Activated CD4-positive, alpha-beta T cell treated with anti-CD3 and anti-CD28 coated beads, Interleukin-2, amount 50 U/mL, for 4 hours (primary cell): ENCODE results near the gene GMEB2.
"Not testable (repeated sequence)": the region's sequence is repeated elsewhere in the genome, so short reads cannot be mapped to it uniquely, and the experiment has no call there.

Experiments used
- DNase-seq, 2 experiments: peaks; one replicate each; pipeline ENCODE4 v3.0.0-alpha.2; 2020

The GMEB2 gene

DNA sequence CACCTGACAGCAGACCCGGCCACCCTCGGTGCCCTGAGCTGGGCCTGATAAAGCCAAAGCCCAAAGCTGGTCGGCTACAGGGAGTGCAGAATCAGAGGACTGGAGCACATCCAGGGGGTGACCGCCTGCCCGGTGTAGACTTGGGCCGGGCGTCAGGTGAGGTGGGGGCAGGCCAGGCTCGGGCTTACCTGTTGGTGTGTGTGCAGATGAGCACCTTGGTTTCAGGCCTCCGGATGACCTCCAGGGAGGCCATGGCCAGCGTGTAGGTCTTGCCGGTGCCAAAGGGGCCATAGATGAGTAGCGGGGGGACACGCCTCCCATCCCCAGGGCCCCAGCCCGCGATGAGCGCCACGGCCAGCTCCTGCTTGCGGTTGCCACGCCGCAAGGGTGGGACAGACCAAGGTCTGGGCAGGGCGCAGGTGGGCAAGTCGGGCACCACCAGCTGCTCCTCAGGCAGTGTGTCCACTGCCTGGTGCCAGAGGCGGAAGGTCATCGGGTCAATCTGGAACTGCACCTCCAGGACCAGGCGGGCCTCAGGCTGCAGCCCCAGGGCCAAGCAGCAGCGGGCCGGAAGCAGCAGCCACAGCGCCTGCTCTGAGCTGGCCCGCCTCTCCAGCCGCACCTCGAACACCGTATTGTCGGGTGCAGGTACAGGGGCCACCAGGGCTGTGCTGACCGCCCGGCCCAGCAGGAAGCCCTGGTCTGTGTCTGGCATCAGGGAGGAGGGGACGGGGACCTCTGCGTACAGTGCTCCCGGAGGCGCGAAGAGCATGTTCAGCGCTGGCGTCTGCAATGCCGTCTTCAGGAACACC, 58.5 kb downstream of the GMEB2 start:
- no peak for DNase-seq

DNA sequence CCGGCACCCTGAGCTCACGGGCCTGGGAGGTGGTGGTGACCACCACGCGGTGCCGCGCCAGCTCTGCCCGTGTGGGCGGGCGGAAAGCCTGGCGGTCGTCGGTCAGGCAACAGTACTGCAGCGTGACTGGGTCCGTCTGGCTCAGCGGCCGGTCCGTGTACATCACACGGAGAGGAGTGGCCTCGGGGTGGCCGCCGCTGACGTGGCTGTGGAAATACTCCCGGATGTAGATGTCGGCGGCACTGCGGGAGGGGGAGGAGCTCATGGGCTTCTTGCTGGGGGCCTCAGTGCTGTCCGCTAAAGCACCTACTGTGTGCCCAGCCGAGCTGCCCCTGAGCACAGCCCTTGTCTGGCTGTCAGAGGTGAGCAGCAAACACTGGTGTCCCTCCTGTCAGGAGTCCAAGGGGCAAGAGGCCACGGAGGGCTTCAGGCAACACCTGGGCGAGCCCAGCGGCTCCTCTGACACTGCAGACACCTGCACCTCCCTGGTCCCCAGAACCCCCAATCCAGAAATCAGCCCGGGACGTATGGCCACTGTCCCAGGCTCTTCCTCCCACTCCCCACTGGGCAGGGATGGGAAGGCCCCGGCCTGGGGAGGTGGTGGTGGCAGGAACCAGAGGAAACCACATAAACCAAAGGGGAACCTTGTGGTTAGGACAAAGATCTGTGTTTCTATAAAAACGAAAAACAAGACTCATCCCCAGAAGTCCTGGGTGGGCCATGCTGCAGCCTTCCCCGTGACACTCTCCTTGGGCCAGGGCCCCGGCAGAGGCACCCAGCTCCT, 59.3 kb downstream of the GMEB2 start:
- DNase-seq: peak in 1 of 2 experiments; percentile 37

- DNase-seq: no peak
These were observed 59.8 kb downstream of the GMEB2 start for GRCh38 chr20:63567136-63567385.

GRCh38 chr20:63566395-63567135, 60.3 kb downstream of the GMEB2 start:
- DNase-seq: no peak

DNA sequence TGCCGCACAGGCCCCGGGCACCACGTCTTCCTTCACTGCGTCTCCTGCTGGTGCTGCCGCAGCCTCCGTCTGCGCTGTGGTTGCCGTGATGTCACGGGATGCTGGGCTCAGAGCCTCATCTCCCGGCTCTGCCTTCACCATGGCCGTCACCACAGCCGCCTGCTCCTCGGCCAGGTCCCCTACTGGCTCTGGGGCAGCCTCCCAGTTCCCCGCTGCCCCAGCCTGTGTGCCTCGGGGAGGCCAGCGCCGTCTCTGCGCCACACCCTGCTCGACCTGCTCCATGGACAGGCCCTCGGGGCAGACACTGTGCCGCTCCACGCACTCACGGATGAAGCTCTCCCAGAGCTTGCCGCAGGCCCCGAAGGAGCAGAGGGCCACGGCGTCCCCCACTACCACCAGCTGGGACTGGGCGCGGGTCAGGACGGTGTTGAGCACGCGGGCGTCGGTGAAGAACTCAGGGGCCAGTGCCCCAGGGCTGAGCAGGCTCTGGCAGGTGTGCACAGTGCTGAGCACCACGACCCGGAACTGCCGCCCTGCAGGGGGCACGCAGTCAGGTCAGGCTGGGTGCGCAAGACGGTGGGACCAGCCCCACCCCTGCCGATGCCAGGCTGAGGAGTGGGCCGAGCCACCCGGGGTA, 61.1 kb downstream of the GMEB2 start:
- DNase-seq: no peak

DNA sequence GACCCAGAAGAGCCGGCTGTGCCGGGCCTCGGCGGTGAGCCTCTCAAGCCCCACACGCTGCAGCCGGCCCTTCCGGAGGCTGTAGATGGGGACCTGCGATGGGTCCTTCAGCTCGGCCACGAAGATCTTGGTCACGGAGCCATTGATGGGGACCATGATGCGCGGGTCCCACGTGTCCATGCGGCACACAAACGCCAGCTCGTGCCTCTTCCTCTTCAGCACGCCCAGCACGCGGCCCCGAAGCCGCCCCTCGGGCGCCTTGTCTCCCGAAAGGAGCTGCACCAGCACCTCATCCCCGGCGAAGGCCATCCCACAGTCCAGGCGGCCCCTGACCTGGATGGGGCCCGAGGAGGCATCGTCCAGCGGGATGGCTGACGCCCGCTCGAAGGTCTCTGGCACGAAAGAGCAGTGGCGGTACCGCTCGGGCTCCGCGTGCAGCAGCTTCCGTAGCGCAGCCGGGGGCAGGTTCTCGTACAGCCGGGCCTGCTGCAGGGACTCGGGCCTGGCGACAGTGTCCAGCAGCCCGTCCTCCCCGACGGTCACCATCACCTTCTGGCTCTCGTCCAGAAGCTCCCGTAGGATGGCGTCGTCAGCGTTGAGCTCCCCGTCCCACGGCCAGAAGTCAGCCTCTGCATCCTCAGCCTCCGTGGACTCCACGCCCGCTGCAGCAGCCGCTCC, 61.7 kb downstream of the GMEB2 start:
- no peak for DNase-seq

DNA sequence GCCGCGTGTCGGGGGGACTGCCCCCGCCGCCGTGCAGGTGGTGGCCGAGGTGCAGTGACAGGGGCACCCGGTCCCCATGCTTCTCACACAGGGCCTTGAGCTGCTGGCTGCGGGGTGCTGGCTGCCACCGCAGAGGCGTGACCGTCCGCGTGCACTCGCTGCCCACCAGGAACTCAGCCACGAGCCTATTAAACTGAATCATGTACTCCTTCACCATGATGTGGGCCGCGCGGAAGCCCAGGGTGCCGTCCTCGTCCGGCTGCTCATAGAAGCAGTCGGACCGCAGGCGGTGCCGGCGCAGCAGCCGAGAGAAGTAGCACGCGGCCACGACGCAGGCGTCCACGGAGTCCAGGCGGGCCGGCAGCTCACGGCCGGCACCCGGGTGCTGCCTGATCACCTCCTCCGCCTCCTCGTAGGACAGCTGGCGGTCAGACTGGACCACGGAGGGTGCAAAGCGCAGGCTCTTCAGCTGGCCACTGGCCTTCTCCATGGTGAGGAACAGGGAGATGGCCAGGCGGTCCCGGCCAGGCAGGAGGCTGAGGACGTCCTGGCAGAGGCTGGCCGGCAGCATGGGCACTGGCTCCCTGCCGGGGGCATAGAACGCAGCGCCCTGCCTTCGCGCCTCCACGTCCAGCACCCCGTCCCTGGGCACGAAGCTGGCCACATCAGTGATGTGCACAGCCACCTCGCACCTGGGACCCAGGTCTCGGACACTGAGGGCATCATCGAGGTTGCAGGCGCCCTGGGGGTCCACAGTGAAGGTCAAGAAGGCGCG, 62.7 kb downstream of the GMEB2 start:
- DNase-seq: no peak

DNA sequence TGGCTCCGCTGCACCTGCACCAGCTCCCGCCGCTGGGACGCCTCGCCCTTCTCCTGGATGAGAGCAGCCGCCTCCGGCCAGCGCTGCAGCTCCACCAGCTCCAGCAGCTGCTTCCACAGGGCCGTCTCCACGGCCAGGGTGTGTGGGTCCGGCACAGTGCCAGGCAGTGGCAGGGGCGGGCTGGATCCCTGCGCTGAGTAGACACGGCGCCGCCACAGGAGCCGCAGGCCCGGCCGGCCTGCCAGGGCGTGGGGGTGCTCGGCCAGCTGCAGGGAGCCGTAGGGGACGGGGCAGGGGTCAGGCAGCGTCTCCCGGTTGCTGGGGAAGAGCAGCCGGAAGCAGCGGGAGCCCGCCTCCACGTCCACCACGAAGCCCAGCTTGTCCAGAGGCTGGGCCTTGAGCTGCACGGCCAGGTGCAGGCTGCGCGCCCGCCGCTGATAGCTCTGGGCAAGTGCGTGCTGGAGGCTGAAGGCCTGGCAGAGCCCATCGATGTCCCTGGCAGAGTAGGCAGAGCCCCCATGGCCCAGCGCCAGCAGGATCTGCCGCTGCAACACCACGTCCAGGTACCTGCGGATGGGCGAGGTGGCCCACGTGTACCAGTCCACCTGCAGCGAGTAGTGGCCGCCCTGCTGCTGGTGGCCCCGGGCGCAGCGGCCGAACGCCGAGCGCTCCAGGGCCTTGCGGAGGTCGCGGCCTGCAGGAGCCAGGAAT, 63.5 kb downstream of the GMEB2 start:
- no peak for DNase-seq

GRCh38 chr20:63562461-63563224, 64.3 kb downstream of the GMEB2 start:
- DNase-seq: no peak

- no peak for DNase-seq
These were observed 65.1 kb downstream of the GMEB2 start for GRCh38 chr20:63561624-63562396.

- no peak for DNase-seq
These were observed 65.9 kb downstream of the GMEB2 start for GRCh38 chr20:63560856-63561609.

DNA sequence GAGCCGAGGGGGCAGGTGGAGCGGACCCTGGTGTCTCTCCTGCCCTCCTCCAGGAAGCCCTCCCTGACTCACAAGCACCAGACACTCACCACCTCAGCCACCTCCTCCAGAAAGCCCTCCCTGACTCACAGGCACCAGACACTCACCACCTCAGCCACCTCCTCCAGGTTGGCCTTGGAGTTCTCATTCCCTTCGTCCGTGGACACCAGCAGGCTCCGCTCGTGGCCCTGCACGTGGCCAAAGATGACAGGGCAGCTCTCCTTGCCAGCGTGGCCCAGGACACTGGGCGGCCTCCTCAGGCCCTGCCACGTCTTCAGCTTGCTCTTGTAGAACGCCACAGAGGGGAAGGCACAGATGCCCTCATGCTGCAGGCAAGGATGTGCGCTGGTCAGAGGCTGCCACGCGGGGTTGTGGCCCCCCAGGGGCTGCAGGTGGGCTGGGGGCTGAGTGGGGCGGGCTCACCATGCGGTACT, 66.5 kb downstream of the GMEB2 start:
- no peak for DNase-seq

DNA sequence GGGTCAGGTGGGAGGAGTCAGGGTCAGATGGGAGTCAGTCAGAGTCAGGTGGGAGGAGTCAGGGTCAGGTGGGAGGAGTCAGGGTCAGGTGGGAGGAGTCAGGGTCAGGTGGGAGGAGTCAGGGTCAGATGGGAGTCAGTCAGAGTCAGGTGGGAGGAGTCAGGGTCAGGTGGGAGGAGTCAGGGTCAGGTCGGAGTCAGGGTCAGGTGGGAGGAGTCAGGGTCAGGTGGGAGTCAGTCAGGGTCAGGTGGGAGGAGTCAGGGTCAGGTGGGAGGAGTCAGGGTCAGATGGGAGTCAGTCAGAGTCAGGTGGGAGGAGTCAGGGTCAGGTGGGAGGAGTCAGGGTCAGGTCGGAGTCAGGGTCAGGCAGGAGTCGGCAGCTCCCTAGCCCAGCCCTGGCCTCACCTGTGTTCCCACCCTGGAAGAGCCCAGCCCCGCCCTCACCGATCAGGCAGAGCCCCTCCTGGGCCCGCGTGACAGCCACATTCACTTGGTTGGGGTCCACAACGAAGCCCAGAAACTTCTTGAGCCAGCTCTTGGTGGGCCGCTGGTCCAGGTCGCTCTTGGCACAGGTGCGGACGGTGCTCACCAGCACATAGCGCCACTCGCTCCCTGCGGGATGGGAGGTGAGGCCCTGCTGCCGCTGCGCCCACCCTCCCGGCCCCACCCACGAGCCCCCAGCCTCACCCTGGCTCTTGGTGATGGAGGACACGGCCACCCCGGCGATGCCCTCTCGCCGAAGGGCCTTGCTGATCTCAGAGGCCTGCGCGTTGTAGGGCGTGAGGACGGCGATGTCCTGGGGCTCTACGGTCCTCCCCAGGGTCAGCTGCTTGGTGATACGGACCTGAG, 67.2 kb downstream of the GMEB2 start:
- DNase-seq: not testable (repeated sequence)

DNA sequence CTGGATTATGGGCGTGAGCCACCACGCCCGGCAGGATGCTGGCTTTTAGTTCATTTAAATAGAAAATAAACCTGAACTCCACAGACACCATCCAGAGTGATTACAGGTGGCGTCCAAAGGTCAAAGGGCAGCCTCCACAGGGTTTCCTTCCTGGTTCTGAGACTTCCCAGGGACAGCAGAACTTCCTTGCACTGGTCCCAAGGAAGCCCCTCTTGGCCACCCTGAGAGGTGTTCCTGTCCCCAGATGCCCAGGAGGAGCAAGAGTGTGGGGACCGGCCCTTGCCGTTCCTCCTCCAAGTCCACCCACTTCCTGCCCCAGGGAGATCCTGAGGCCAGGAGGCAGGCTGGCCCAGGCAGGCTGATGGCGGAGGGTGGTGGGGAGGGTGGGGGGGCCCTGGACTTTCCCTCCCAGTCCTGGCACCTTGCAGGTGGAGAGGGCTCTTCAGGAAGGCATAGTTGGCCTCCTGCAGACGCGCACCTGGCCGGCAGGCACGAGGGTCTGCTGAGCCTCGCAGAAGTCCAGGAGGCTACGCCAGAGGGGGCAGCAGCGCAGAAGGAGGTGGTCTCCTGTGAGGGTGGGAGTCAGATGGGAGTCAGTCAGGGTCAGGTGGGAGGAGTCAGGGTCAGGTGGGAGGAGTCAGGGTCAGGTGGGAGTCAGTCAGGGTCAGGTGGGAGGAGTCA, 68.0 kb downstream of the GMEB2 start:
- no peak for DNase-seq

DNA sequence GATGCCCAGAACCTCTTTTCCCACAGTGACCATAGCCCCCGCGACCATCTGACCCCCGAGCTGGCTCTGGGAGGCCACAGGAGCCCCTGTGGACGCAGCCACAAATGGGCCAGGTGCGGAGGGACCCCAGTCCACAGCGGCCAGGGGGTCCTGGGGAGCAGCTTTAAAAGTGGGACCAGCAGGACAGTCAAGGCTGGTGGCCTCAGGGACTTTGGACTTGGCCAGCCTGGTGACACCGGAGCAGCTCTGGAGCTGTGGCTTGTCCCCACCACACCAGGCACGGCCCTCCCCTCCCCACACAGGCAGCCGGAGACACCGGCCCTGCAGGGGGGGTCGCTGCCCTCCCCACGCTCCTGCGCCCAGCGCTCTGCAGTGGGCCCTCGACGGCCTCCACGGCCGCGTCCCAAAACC, 69.4 kb downstream of the GMEB2 start:
- no peak for DNase-seq

DNA sequence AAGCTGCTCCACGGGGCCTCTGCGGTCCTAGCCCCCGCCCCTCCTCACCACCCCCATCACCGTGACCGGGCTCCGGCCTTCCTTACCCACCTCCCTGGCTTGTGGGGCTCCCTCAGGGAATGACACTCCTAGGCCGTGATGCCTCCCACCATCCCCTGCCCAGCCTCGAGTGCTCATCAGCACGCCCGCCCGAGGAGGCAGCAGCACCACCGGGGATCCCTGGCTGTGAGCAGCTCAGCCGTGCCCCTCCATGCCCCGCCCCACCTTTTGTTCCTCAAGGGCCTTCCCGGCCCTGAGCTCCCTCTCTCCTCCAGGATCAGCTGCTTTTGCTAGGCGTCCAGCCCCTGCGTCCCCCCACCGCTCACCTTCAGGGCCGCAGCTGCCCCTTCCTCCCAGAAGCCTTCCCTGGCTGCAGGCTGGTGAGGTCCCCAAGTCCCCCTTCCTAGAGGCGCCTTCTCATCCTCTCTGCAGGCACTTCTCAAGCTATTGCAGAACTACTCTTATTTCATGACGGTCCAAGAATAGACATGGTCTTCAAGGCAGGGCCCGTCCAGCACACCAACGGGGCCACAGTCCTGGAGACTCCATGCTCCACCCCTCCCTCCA, 69.9 kb downstream of the GMEB2 start:
- no peak for DNase-seq
